Calu3 (cell line): Measurements from ENCODE around the gene KNL1. TPM values are rescaled to one million over a fixed set of nuclear protein-coding genes. Genes with fewer than 3 reads are reported as not detected.

Experiments
- BruUV-seq: library from RNA; stranded (reverse); fragments of 400-500 nt; replicated peaks from 2 replicates; lab custom pipeline; 2021; lab: Mats Ljungman, UMichigan
- CTCF ChIA-PET: fragments of 300-600 bp; sonication (Branson Sonifier 250); formaldehyde crosslinking; loops from one replicate; lab custom pipeline; 2022; ENCODE audit warnings: antibody characterized with exemption; lab: Charles Lee
- DNase-seq: peaks from one replicate; pipeline ENCODE4 v3.0.0; 2022
- H3K27ac Mint-ChIP-seq: one replicate; pipeline ENCODE4 v1.8.0; 2022; ENCODE audit warnings: mixed read lengths; ENCODE audit not compliant: unreplicated experiment
- H3K27me3 Mint-ChIP-seq: one replicate; pipeline ENCODE4 v1.8.0; 2022; ENCODE audit warnings: mixed read lengths; ENCODE audit not compliant: unreplicated experiment
- H3K36me3 Mint-ChIP-seq: one replicate; pipeline ENCODE4 v1.8.0; 2022; ENCODE audit warnings: mild to moderate bottlenecking, moderate library complexity, mixed read lengths; ENCODE audit not compliant: insufficient read depth, unreplicated experiment
- H3K4me1 Mint-ChIP-seq: one replicate; pipeline ENCODE4 v1.8.0; 2022; ENCODE audit warnings: mild to moderate bottlenecking, low read depth, mixed read lengths; ENCODE audit not compliant: unreplicated experiment
- H3K4me3 Mint-ChIP-seq: one replicate; pipeline ENCODE4 v1.8.0; 2022; ENCODE audit warnings: mild to moderate bottlenecking, low read depth, moderate library complexity, mixed read lengths; ENCODE audit not compliant: unreplicated experiment
- H3K9me3 Mint-ChIP-seq: one replicate; pipeline ENCODE4 v1.8.0; 2022; ENCODE audit warnings: low read depth, mixed read lengths; ENCODE audit not compliant: unreplicated experiment
- CTCF ChIP-seq: fragments of 200-600 bp; IDR thresholded peaks from one replicate; pipeline ENCODE4 v1.8.0; 2022; ENCODE audit warnings: antibody characterized with exemption; ENCODE audit not compliant: unreplicated experiment
- intact Hi-C: fragments of 100-400 bp; cut with micrococcal nuclease; formaldehyde crosslinking; loops from one replicate; pipeline ENCODE4 v1.10.0; 2022; ENCODE audit not compliant: unreplicated experiment
- total RNA-seq: library from RNA; stranded (reverse); gene quantifications from 2 replicates; pipeline ENCODE4 v1.2.3, GENCODE V29; 2022

The KNL1 gene
- total RNA-seq, 1 experiment from 2014 or later = 19.0 TPM

- Mint-ChIP-seq H3K4me1 (no peaks in the 10 kb centered on the region), H3K4me3 (no peak overlapping the region), H3K36me3 (peaks cover 14% of the 10 kb centered on the region), H3K27me3 (no peaks in the 10 kb centered on the region), H3K9me3 (no peaks in the 10 kb centered on the region), H3K27ac (no peak overlapping the region)
- BruUV-seq = no TSS peak
- intact Hi-C loops = no loop called here
- TF ChIP-seq CTCF = no peak
- CTCF ChIA-PET = no interaction called here
- DNase-seq = no peak
Observed at GRCh38 chr15:40597024-40597423, 3.0 kb downstream of the KNL1 start.

GRCh38 chr15:40598126-40598525 lies 4.1 kb downstream of the KNL1 start:
- H3K36me3 Mint-ChIP-seq = peaks cover 14% of the 10 kb centered on the region
- H3K27ac Mint-ChIP-seq = no peak overlapping the region
- intact Hi-C loops = no loop called here
- no peaks in the 10 kb centered on the region for H3K9me3 Mint-ChIP-seq
- BruUV-seq = no TSS peak
- H3K4me3 Mint-ChIP-seq = no peak overlapping the region
- no peak for DNase-seq
- no peaks in the 10 kb centered on the region for H3K27me3 Mint-ChIP-seq
- CTCF ChIA-PET = no interaction called here
- H3K4me1 Mint-ChIP-seq = no peaks in the 10 kb centered on the region
- TF ChIP-seq CTCF = no peak

GRCh38 chr15:40598672-40599071 lies 4.6 kb downstream of the KNL1 start:
- H3K27ac Mint-ChIP-seq = no peak overlapping the region
- H3K36me3 Mint-ChIP-seq = peaks cover 11% of the 10 kb centered on the region
- H3K9me3 Mint-ChIP-seq = no peaks in the 10 kb centered on the region
- BruUV-seq = no TSS peak
- DNase-seq = no peak
- CTCF ChIA-PET = interaction anchor here (0.6 kb wide), 1 partner anchor 313 kb away, joined by 3 read pairs; no protein-coding TSS in a partner anchor
- no peak for TF ChIP-seq CTCF
- no peaks in the 10 kb centered on the region for H3K27me3 Mint-ChIP-seq
- no peak overlapping the region for H3K4me3 Mint-ChIP-seq
- no peaks in the 10 kb centered on the region for H3K4me1 Mint-ChIP-seq
- intact Hi-C loops = no loop called here

- Mint-ChIP-seq H3K9me3 (no peaks in the 10 kb centered on the region), H3K4me3 (no peak overlapping the region), H3K36me3 (no peaks in the 10 kb centered on the region), H3K27me3 (no peaks in the 10 kb centered on the region), H3K27ac (no peak overlapping the region), H3K4me1 (no peaks in the 10 kb centered on the region)
- no TSS peak for BruUV-seq
- intact Hi-C loops = no loop called here
- TF ChIP-seq CTCF = no peak
- CTCF ChIA-PET = no interaction called here
- DNase-seq = no peak
Observed at GRCh38 chr15:40600956-40601355, 6.9 kb downstream of the KNL1 start.
